ENCODE measurements around the gene CDC14B.

CDC14B gene

DNA sequence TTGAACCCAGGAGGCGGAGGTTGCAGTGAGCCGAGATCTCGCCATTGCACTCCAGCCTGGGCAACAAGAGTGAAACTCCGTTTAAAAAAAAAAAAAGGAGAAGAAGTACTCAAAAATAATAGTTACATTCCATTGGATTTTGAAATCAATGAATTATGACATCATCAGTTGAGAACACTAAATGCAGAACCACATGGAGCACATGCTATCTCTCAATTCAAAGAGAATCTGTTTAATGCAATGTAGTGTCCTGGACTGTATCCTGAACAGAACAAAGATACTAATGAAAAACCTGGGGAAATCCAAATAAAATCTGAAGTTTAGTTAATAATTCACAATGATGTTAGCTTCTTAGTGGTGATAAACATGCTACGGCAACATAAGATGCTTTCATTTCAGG is 20.3 kb downstream of the CDC14B start:
- H4K20me1 ChIP-seq (ENCODE audit: insufficient read depth, low read length), result no peaks in the 10 kb centered on the region
- no peak overlapping the region for H3K4me3 ChIP-seq (ENCODE audit: low read length)
- no peaks in the 10 kb centered on the region for H3K9me3 ChIP-seq (replicated peaks; ENCODE audit: insufficient read depth, low read length)
- no peak overlapping the region for H2AFZ ChIP-seq (ENCODE audit: low read length)
- H3K4me1 ChIP-seq (ENCODE audit: low read length), result no peaks in the 10 kb centered on the region
- no peaks in the 10 kb centered on the region for H3K27me3 ChIP-seq (replicated peaks; ENCODE audit: insufficient read depth, low read length)
- H3K27ac ChIP-seq (ENCODE audit: low read length), result no peak overlapping the region
- H3K79me2 ChIP-seq (ENCODE audit: low read length), result no peaks in the 10 kb centered on the region
- no peak overlapping the region for H3K9ac ChIP-seq (ENCODE audit: low read length)
- TF ChIP-seq, protein P1, sequence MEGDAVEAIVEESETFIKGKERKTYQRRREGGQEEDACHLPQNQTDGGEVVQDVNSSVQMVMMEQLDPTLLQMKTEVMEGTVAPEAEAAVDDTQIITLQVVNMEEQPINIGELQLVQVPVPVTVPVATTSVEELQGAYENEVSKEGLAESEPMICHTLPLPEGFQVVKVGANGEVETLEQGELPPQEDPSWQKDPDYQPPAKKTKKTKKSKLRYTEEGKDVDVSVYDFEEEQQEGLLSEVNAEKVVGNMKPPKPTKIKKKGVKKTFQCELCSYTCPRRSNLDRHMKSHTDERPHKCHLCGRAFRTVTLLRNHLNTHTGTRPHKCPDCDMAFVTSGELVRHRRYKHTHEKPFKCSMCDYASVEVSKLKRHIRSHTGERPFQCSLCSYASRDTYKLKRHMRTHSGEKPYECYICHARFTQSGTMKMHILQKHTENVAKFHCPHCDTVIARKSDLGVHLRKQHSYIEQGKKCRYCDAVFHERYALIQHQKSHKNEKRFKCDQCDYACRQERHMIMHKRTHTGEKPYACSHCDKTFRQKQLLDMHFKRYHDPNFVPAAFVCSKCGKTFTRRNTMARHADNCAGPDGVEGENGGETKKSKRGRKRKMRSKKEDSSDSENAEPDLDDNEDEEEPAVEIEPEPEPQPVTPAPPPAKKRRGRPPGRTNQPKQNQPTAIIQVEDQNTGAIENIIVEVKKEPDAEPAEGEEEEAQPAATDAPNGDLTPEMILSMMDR (IDR thresholded peaks at IDR 0.05; ENCODE audit: low read length), result no peak
- TF ChIP-seq EZH2 (optimal IDR thresholded peaks at IDR 0.05; ENCODE audit: low read depth, low read length) (no peak), EZH2phosphoT487 (IDR thresholded peaks at IDR 0.05; ENCODE audit: low read length) (no peak)
- H3K36me3 ChIP-seq (replicated peaks; ENCODE audit: insufficient read depth, low read length), result no peaks in the 10 kb centered on the region
- no peak overlapping the region for H3K4me2 ChIP-seq (ENCODE audit: low read depth, low read length)
- H3K9me2 ChIP-seq (replicated peaks; ENCODE audit: insufficient read depth, low read length), result no peaks in the 10 kb centered on the region
- no peak for DNase-seq
- no peaks in the 10 kb centered on the region for H3F3A ChIP-seq (ENCODE audit: insufficient read depth, low read length)

DNA sequence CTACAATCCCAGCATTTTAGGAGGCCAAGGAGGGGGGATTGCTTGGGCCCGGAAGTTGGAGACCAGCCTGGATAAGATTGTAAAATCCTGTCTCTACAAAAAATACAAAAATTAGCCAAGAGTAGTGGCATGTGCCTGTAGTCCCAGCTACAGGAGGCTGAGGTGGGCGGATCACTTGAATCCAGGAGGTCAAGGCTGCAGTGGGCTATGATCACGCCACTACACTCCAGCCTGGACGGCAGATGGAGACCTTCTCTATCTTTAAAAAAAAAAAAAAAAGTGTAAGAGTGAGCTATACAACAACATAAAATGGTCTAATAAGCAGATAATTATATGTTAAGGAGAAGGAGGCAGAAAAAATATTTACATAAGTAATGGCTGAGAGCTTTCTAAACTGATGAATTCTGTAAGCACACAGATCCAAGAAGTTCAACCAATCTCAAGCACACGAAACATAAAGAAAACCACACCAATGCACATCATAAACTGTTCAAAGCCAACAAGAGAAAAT is 23.0 kb downstream of the CDC14B start:
- Histone ChIP-seq H3K36me3 (replicated peaks; ENCODE audit: insufficient read depth, low read length) (no peaks in the 10 kb centered on the region), H3K4me1 (ENCODE audit: low read length) (no peaks in the 10 kb centered on the region), H3K79me2 (ENCODE audit: low read length) (no peaks in the 10 kb centered on the region), H3K4me2 (ENCODE audit: low read depth, low read length) (no peak overlapping the region), H3K9me3 (replicated peaks; ENCODE audit: insufficient read depth, low read length) (no peaks in the 10 kb centered on the region), H3K27ac (ENCODE audit: low read length) (no peak overlapping the region), H4K20me1 (ENCODE audit: insufficient read depth, low read length) (no peaks in the 10 kb centered on the region), H3K4me3 (ENCODE audit: low read length) (no peak overlapping the region), H3K27me3 (replicated peaks; ENCODE audit: insufficient read depth, low read length) (no peaks in the 10 kb centered on the region), H3K9ac (ENCODE audit: low read length) (no peak overlapping the region), H2AFZ (ENCODE audit: low read length) (no peak overlapping the region), H3K9me2 (replicated peaks; ENCODE audit: insufficient read depth, low read length) (no peaks in the 10 kb centered on the region), H3F3A (ENCODE audit: insufficient read depth, low read length) (no peaks in the 10 kb centered on the region)
- no peak for DNase-seq
- TF ChIP-seq EZH2 (optimal IDR thresholded peaks at IDR 0.05; ENCODE audit: low read depth, low read length) (no peak), EZH2phosphoT487 (IDR thresholded peaks at IDR 0.05; ENCODE audit: low read length) (no peak)
- TF ChIP-seq, protein P1 (IDR thresholded peaks at IDR 0.05; ENCODE audit: low read length), result no peak

DNA sequence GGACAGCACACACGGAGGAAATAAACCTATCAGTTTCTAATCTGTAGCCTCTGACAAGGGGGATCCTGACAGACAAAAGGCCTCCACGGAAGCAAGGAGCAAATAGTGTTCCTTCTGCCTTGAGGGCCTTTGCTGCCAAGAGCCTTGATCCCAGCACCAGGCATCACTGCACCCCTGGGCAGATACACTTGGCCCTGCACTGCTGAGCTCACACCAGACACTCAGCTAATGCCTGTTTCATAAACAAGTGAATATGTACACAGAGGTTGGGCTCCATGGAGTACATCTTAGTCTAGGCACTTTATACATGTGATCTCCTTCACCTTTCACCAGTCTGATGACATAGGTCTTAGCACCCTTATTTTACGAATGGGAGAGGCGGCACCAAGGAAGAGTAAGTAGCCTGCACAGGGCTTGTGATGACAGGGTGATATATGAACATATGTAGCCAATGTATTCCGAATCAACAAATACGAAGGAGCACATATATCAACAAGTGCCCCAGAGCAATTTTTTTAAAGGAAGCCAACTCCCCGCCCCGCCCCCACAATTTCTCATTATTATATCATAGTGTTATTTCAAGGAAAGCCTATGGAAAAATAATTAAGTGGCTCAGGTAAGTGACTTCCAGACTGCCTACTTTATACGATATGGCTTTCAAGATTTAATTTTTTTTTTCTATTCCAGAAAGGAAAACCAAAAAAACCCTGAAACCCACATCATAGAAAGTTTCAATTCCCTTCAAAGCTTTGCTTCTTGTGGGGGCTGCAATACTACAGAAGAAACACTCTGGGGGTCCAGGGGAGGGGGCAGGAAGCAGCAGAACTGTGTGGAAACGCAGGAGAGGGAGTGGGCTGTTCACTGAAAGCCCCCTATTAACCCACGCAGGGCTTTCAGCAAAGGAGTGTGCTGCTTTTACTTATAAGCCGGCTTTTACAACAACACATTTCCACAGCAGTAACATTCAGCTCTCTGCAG is 32.0 kb downstream of the CDC14B start:
- no peak overlapping the region for H3K4me2 ChIP-seq (ENCODE audit: low read depth, low read length)
- H3K4me3 ChIP-seq (ENCODE audit: low read length), result no peak overlapping the region
- no peaks in the 10 kb centered on the region for H3K9me3 ChIP-seq (replicated peaks; ENCODE audit: insufficient read depth, low read length)
- no peaks in the 10 kb centered on the region for H3K79me2 ChIP-seq (ENCODE audit: low read length)
- H3K27ac ChIP-seq (ENCODE audit: low read length), result no peak overlapping the region
- H2AFZ ChIP-seq (ENCODE audit: low read length), result no peak overlapping the region
- H3K36me3 ChIP-seq (replicated peaks; ENCODE audit: insufficient read depth, low read length), result no peaks in the 10 kb centered on the region
- no peak for DNase-seq
- H4K20me1 ChIP-seq (ENCODE audit: insufficient read depth, low read length), result no peaks in the 10 kb centered on the region
- H3K4me1 ChIP-seq (ENCODE audit: low read length), result no peaks in the 10 kb centered on the region
- H3K27me3 ChIP-seq (replicated peaks; ENCODE audit: insufficient read depth, low read length), result no peaks in the 10 kb centered on the region
- H3K9ac ChIP-seq (ENCODE audit: low read length), result no peak overlapping the region
- TF ChIP-seq, protein P1 (IDR thresholded peaks at IDR 0.05; ENCODE audit: low read length), result no peak
- no peak for TF ChIP-seq EZH2 (optimal IDR thresholded peaks at IDR 0.05; ENCODE audit: low read depth, low read length)
- no peak for TF ChIP-seq EZH2phosphoT487 (IDR thresholded peaks at IDR 0.05; ENCODE audit: low read length)
- H3F3A ChIP-seq (ENCODE audit: insufficient read depth, low read length), result no peaks in the 10 kb centered on the region
- H3K9me2 ChIP-seq (replicated peaks; ENCODE audit: insufficient read depth, low read length), result no peaks in the 10 kb centered on the region

All from MM.1S (cell line).